Adipocyte (in vitro differentiated cells): ENCODE results near the gene CD300A.

Source experiments
- DNase-seq: peaks from one replicate; pipeline ENCODE4 v3.0.0-alpha.2; 2015; ENCODE audit warnings: low read depth
- H3K27me3 ChIP-seq: replicated peaks from 2 replicates; pipeline ENCODE4 v1.7.0; 2013; ENCODE audit warnings: mild to moderate bottlenecking, low read length, moderate library complexity; ENCODE audit not compliant: control insufficient read depth, insufficient read depth
- H3K36me3 ChIP-seq: 2 replicates; pipeline ENCODE4 v1.7.0; 2013; ENCODE audit warnings: low read length, mild to moderate bottlenecking, moderate library complexity; ENCODE audit not compliant: control insufficient read depth, insufficient read depth, severe bottlenecking
- H3K4me1 ChIP-seq: 2 replicates; pipeline ENCODE4 v1.7.0; 2013; ENCODE audit warnings: mild to moderate bottlenecking, low read length, moderate library complexity; ENCODE audit not compliant: control insufficient read depth, insufficient read depth
- H3K4me3 ChIP-seq: 2 replicates; pipeline ENCODE4 v1.7.0; 2013; ENCODE audit warnings: mild to moderate bottlenecking, low read length, moderate library complexity
- H3K9ac ChIP-seq: 2 replicates; pipeline ENCODE4 v1.7.0; 2013; ENCODE audit warnings: mild to moderate bottlenecking, low read length, moderate library complexity
- H3K9me3 ChIP-seq: 2 replicates; pipeline ENCODE4 v1.7.0; 2013; ENCODE audit warnings: mild to moderate bottlenecking, low read length, moderate library complexity; ENCODE audit not compliant: control insufficient read depth

Gene CD300A

GRCh38 chr17:74458835-74459234 is 7.6 kb upstream of the CD300A start:
- peaks cover 35% of the 10 kb centered on the region for H3K27me3 ChIP-seq
- H3K9ac ChIP-seq: no peak overlapping the region
- H3K4me1 ChIP-seq: peaks cover 10% of the 10 kb centered on the region
- DNase-seq: no peak
- no peak overlapping the region for H3K4me3 ChIP-seq
- H3K9me3 ChIP-seq: no peaks in the 10 kb centered on the region
- H3K36me3 ChIP-seq: no peaks in the 10 kb centered on the region

GRCh38 chr17:74459622-74460021 is 6.8 kb upstream of the CD300A start:
- H3K4me3 ChIP-seq: no peak overlapping the region
- peaks cover 37% of the 10 kb centered on the region for H3K27me3 ChIP-seq
- DNase-seq: no peak
- no peaks in the 10 kb centered on the region for H3K9me3 ChIP-seq
- peaks cover 5% of the 10 kb centered on the region for H3K4me1 ChIP-seq
- no peak overlapping the region for H3K9ac ChIP-seq
- H3K36me3 ChIP-seq: no peaks in the 10 kb centered on the region

DNA sequence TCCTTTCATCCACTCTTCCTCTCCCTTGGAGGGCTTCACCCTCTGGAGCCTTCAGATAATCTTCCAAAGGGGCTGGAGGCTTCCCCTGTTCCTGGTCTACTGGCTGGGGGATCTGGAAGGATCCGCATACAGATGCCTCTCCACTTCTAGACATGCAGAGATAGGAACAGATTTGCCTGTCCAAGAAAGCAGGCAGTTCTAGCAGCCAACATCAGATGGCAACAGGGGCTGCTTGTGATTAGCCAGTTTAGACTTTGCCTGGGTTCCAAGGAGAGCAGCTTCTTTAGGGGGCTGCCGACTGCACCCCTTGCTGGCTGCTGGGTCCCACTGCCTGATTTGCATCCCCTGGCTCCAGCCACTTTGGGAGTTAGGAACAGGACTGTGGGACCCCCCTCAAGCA is 6.2 kb upstream of the CD300A start:
- Histone ChIP-seq H3K4me3 (no peak overlapping the region), H3K9ac (no peak overlapping the region), H3K4me1 (no peaks in the 10 kb centered on the region), H3K36me3 (no peaks in the 10 kb centered on the region), H3K9me3 (no peaks in the 10 kb centered on the region), H3K27me3 (peaks cover 43% of the 10 kb centered on the region)
- no peak for DNase-seq

- Histone ChIP-seq H3K9ac (no peak overlapping the region), H3K4me1 (no peaks in the 10 kb centered on the region), H3K4me3 (no peak overlapping the region), H3K27me3 (peaks cover 50% of the 10 kb centered on the region), H3K9me3 (no peaks in the 10 kb centered on the region), H3K36me3 (no peaks in the 10 kb centered on the region)
- DNase-seq: no peak
These were observed 5.4 kb upstream of the CD300A start for GRCh38 chr17:74460996-74461395.

DNA sequence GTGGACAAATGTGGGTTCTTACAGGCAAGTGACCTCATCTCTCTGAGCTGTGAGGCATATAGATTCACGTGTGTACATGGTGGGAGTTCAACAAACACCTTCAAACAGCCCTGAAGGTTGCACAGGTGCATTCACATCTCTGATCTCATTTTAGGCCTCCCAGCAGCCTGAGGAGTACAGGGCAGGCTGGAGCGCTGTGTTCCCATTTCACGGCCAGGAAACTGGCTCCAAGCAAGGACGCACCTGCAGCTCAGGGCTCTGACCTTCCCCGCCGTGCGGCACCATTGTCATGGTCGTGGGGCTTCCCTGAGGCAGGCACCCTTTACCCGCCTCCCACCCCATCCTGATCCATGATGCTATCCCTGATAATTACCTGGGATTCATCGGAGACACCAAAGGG is 4.8 kb upstream of the CD300A start:
- no peak for DNase-seq
- no peaks in the 10 kb centered on the region for H3K36me3 ChIP-seq

DNA sequence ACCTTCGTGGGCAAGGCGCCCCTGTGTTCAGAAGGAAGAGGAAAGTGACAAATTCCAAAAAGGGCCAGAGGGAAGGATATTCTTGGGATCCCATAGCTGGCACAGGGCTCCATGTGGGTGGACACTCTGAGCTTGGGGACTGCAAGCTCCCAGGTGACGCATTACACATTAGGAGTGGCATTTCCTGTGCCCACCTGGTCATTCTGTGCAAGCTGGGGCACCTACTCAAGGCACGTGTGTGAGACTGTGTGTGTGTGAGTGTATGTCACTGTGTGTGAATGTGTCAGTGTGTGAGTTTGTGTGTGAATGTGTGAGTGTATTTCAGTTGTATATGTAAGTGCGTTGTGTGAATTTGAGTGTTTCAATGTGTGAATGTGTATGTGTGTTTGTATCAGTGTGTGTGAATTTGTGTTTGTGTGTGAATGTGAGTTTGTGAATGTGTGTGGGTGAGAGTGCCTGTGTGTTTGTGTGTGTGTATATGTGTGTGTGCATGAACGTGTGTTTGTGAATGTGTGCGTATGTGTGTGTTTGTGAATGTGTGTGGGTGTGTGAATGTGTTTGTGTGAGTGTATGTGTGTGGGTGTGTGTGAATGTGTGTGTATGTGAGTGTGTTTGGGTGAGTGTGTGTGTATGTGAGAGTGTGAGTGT is 1.6 kb upstream of the CD300A start:
- Histone ChIP-seq H3K36me3 (no peaks in the 10 kb centered on the region), H3K27me3 (peaks cover 53% of the 10 kb centered on the region)
- no peak for DNase-seq

More for the DNA sequence above, 4.8 kb upstream of the CD300A start:
- Histone ChIP-seq H3K27me3 (peaks cover 57% of the 10 kb centered on the region), H3K4me1 (no peaks in the 10 kb centered on the region), H3K9me3 (no peaks in the 10 kb centered on the region), H3K9ac (no peak overlapping the region), H3K4me3 (no peak overlapping the region)

DNA sequence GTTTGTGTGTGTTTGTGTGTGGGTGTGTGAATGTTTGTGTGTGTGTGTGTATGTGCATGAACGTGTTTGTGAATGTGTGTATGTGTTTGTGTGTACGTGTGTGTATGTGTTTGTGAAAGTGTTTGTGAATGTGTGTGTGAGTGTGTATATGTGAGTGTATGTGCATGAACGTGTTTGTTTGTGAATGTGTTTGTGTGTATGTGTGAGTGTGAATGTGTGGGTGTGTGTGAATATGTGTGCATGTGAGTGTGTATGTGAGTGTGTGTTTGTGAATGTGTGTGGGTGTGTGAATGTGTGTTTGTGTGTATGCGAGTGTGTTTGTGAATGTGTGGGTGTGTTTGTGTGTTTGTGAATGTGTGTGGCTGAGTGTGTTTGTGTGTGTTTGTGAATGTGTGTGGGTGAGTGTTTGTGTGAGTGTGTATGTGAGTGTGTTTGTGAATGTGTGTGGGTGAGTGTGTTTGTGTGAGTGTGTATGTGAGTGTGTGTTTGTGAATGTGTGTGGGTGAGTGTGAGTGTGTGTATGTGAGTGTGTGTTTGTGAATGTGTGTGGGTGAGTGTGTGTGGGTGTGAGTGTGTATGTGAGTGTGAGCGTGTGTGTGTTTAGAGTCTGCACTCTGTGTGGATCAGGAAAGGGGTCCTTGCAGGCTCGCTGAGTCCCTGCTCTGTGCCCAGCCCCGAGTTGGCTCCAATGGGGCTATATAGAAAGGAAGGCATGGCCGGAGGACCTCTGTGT is 890 bp upstream of the CD300A start:
- no peaks in the 10 kb centered on the region for H3K4me1 ChIP-seq
- no peak overlapping the region for H3K9ac ChIP-seq
- H3K9me3 ChIP-seq: no peaks in the 10 kb centered on the region
- DNase-seq: no peak
- peaks cover 51% of the 10 kb centered on the region for H3K27me3 ChIP-seq
- H3K36me3 ChIP-seq: no peaks in the 10 kb centered on the region
- H3K4me3 ChIP-seq: no peak overlapping the region

More for the DNA sequence above, 1.6 kb upstream of the CD300A start:
- no peaks in the 10 kb centered on the region for H3K4me1 ChIP-seq
- no peak overlapping the region for H3K4me3 ChIP-seq
- no peaks in the 10 kb centered on the region for H3K9me3 ChIP-seq
- H3K9ac ChIP-seq: no peak overlapping the region

DNA sequence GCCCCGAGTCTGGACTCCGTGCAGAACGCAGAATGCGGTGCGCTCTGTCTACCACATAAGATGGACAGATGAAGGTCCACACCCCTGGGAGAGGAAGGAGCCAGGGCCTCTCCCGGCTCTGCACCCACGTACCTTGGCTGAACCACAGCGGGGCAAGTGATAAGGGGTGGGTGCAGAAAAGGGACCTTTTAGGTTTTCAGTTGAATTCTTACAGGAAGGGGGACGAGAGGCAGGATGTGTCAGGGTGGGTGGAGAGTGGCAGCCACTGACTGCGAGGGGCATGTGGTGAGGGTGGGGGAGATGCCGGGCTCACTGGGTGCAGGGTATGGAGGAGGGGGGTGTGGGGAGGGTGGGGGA is 372 bp downstream of the CD300A start:
- DNase-seq: no peak
- H3K9me3 ChIP-seq: no peaks in the 10 kb centered on the region
- H3K27me3 ChIP-seq: peaks cover 56% of the 10 kb centered on the region
- H3K4me3 ChIP-seq: no peak overlapping the region
- no peaks in the 10 kb centered on the region for H3K36me3 ChIP-seq
- H3K4me1 ChIP-seq: no peaks in the 10 kb centered on the region
- H3K9ac ChIP-seq: no peak overlapping the region

DNA sequence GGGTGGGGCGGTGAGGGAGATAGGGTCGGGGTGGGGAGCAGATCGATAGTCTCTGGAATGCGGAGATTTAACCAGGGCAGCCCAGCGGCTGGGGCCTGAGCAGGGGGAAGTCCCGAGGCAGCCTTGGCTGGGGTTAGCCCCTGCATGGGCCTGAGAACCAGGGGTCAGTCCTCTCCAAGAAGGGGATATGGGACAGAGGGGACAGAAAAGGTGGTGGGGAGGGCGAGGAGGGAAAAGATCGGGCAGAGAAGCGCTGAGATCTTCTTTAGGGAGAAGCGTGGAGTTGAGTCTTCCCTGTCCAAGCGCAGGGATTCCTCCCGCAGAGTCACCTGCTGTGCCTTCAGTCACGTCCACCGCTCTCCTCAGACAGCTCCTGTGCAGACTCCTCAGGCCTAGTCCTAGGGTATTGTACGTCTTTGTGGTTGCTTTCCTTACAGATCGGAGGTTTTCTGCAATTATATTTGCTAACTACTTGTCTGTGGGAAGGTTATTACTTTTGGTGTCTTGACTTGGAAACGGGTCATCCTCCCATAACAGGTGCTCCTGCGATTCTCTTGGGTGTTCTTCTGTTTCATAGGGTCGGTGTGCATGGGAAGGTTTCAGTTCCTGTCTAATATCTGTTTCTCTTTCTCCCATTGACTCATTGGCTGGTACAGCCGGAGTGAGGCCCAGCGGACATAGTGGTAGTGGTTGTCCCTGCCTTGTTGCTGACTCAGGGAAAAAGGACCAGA is 952 bp downstream of the CD300A start:
- Histone ChIP-seq H3K4me3 (no peak overlapping the region), H3K9me3 (no peaks in the 10 kb centered on the region), H3K9ac (no peak overlapping the region), H3K36me3 (no peaks in the 10 kb centered on the region), H3K4me1 (no peaks in the 10 kb centered on the region), H3K27me3 (peaks cover 57% of the 10 kb centered on the region)
- no peak for DNase-seq

DNA sequence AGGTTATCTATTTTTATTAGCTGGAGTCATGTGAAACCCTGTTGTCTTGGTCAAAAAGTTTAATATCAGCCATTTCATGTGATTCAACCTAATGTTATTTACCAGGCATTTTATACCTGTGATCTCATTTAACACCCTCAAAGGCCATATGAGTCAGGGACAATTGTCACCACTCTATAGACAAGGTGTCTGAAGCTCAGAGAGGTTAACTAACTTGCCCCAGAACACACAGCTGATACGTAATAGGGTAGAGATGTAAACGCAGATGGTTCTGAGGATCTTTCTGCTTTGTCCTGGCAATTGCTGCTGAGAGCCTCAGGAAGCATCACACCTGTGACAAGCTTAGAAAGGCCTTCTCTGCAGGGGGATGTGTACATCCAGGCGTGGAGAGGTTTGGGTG is 4.9 kb downstream of the CD300A start:
- Histone ChIP-seq H3K27me3 (peaks cover 49% of the 10 kb centered on the region), H3K4me1 (no peaks in the 10 kb centered on the region), H3K4me3 (no peak overlapping the region), H3K9ac (no peak overlapping the region), H3K36me3 (no peaks in the 10 kb centered on the region), H3K9me3 (peaks cover 9% of the 10 kb centered on the region)
- DNase-seq: no peak

- peaks cover 10% of the 10 kb centered on the region for H3K9me3 ChIP-seq
- H3K27me3 ChIP-seq: peaks cover 52% of the 10 kb centered on the region
- no peaks in the 10 kb centered on the region for H3K36me3 ChIP-seq
- DNase-seq: no peak
- H3K4me1 ChIP-seq: no peaks in the 10 kb centered on the region
- H3K9ac ChIP-seq: no peak overlapping the region
- no peak overlapping the region for H3K4me3 ChIP-seq
These were observed 6.5 kb downstream of the CD300A start for GRCh38 chr17:74472890-74473289.
